ENCODE results near the gene DYRK4. TPM values are rescaled to one million over a fixed set of nuclear protein-coding genes. Genes with fewer than 3 reads are reported as not detected.

The DYRK4 gene, protein sequence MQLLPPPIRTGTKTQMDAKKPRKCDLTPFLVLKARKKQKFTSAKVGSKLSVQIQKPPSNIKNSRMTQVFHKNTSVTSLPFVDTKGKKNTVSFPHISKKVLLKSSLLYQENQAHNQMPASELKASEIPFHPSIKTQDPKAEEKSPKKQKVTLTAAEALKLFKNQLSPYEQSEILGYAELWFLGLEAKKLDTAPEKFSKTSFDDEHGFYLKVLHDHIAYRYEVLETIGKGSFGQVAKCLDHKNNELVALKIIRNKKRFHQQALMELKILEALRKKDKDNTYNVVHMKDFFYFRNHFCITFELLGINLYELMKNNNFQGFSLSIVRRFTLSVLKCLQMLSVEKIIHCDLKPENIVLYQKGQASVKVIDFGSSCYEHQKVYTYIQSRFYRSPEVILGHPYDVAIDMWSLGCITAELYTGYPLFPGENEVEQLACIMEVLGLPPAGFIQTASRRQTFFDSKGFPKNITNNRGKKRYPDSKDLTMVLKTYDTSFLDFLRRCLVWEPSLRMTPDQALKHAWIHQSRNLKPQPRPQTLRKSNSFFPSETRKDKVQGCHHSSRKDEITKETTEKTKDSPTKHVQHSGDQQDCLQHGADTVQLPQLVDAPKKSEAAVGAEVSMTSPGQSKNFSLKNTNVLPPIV
- 45.8 and 53.4 TPM in 2 replicates for total RNA-seq

DNA sequence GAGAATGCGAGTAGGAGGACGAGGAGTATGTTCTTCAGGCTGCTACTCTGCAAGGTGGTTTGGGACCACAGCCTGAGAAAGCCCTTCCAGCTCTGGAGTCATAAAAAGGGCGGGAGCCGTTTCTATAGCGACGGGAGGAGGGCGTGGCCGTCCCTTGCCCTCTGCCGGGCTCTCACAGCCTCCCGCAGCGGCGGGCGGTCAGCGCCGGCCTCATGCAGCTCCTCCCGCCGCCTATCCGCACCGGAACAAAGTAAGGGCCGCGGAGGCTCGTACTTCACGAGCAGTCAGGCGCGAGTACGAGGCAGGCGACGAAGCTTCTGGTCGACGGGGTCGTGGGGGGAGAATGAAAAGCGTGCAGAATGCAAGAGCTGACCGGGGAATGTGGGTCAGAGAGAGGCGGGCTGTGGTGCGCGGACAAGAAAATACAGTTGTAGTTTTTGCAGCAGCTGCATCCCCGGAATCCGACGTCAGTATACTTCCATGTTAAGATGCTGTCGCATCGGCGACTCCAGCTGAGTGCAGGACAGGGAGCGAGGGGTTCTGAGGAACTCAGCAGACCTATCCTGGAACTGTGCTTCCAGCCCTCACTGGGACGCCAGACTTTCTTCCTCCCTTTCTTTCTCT lies at the start of gene DYRK4:
DYRK4 (plus strand) TSS at position 175 of the 624 bp plus-strand sequence; CDS start at position 213, 38 bp downstream.

DNA sequence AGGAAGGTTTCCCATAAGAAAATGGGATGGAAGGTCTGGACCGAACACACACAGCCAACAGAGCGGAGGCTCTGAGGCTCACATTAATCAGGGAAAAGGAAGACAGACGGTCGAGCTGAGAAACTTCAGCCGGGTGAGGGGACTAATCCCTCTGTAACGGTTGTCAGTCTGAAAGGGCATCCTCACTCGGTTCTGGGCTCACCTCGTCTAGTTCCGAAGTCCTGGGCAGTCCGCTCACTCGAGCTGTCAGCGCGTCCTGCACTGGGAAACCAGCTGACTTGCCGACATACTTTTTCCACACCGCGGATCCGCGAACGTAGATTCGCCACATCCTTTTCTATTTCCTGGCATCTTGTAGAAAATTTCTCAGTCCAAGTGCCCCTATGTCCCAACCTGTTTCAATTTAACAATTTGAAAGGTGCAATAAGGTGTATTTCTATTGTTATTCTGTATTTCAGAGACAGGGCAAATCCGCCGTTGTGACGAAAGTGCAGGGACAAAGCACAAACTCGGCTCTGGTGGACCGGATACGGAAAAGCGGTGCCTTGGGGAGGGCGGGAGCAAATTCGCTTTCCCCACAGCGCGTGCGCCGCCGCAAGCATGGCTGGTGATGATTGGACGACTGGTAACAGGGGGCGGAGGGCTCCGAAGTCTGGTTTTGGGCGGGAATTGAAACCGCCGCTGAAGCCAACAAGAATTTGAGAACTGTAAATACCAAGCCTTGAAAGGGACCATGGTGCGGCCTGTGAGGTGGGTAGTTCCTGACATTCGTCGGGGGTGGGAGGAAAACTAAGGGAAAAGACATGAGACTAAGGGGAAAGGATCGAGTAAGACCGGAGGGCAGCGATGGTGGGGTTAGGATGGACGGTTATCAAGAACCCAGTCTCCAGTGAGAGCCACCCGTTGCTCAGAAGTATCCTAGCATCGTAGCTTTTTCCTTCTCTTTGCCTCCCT lies 23.5 kb upstream of the DYRK4 start, which contains the start of gene RAD51AP1:
RAD51AP1 (plus strand) TSS at position 684 of the 954 bp plus-strand sequence; CDS start at position 734, 50 bp downstream.

DNA sequence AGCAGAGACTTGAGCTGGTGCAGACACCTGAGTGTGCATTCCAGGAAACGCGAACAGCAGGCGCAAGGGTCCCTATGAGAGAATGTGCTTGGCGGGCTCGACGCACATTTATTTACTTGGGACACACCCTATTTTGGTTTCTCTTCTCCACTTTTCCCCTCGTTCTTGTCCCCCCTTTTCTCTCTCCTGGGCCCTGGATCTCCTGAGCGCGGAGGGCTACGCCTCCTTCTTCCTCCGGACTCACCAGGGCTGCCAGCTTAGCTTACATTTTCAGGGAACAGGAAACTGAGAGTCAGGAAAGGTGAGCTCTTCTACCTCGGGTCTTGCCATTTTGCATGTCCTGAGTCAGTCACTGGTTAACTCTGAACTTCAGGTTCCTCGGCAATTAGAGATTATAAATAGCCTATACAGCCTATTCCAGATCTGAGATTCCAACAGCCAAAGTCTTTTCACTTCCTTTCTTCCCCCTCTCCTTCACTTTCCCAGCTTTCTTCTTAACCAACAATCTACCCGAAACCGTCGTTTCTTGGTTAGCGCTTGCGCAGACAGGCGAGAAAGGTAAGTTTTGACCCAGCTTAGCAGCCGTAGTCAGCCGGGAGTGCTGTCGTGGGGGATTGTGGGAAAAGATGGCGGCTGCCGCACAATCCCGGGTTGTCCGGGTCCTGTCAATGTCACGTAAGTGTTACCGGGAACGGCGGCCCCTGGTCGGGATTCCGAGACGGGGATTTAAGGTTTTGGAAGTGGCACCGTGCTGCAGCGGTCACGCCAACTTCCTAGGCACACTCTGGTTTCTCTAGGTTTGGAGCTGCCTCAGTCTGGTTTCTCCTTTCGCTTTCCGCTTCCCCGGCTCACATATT lies 86.7 kb downstream of the DYRK4 start, which contains the start of the genes AKAP3 and NDUFA9:
AKAP3 (minus strand) TSS at position 551 of the 857 bp plus-strand sequence. CDS start 10,855 bp downstream, outside the sequence.
NDUFA9 (plus strand) TSS at position 614 of the 857 bp plus-strand sequence; CDS start at position 627, 13 bp downstream.

Other genes starting within 250 kb of the DYRK4 start
- gene TIGAR, start 241.0 kb upstream of the DYRK4 start, total RNA-seq: 5.6 and 6.5 TPM in 2 replicates
- gene FGF23, start 182.5 kb upstream of the DYRK4 start, total RNA-seq: not detected in 2 replicates
- gene FGF6, start 116.4 kb upstream of the DYRK4 start, total RNA-seq: not detected in 2 replicates
- gene RAD51AP1, start 23.3 kb upstream of the DYRK4 start, total RNA-seq: 1.3 and 15.8 TPM in 2 replicates
- 0.13 and 0.98 TPM in 2 replicates for gene AKAP3, start 86.8 kb downstream of the DYRK4 start, total RNA-seq
- gene NDUFA9, start 86.9 kb downstream of the DYRK4 start, total RNA-seq: 34.9 and 54.3 TPM in 2 replicates
- not detected in 2 replicates for gene GALNT8, start 158.2 kb downstream of the DYRK4 start, total RNA-seq